ENCODE measurements around the gene LRMDA. TPM values are rescaled to one million over a fixed set of nuclear protein-coding genes. Genes with fewer than 3 reads are reported as not detected.

The LRMDA gene
- total RNA-seq, 1 experiment from 2014 or later, result not detected

- DNase-seq (ENCODE audit: low spot score), result no peak
These were observed 684.2 kb downstream of the LRMDA start for GRCh38 chr10:76115471-76116155.

- no peak for DNase-seq (ENCODE audit: low spot score)
These were observed 685.1 kb downstream of the LRMDA start for GRCh38 chr10:76116523-76116922.

DNA sequence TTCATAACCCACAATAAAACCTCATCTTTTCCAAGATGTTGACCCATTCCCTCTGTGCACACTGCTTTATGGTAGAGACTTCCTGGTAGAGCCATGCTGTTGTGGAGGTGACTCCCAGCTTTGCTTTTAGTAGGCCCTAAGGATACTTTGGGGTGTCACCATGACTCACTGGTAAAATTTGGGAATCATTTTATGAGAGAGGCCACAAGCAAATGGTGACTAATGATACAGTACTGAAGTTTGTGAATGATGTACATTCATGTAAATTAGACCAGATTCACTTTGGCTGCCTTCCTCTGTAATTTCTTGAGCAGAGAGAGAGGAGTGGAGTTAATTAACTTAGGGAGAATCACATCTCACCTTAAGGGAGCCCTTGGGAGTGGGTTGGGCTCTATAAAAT lies 686.5 kb downstream of the LRMDA start:
- no peak for DNase-seq (ENCODE audit: low spot score)

DNA sequence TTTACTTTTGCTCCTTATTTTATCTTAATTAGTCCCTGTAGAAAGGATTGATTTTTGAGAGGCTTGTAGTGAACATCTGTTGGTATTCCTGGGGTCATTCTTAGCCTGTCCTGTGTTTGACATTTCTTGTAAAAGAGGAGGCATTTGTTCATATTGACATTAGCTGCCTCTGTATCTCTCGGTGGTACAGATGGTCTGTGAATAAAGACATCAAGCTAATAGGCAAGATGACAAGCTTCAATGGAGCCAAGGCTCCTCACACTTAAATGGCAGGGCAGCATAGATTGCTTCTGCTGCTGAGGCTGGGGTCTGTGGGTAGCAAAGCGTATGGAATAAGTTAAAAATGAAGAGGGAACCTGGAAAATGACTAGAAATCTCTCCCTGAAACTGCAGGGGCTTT lies 687.6 kb downstream of the LRMDA start:
- DNase-seq (ENCODE audit: low spot score), result no peak

- no peak for DNase-seq (ENCODE audit: low spot score)
These were observed 688.1 kb downstream of the LRMDA start for GRCh38 chr10:76119515-76119914.

DNA sequence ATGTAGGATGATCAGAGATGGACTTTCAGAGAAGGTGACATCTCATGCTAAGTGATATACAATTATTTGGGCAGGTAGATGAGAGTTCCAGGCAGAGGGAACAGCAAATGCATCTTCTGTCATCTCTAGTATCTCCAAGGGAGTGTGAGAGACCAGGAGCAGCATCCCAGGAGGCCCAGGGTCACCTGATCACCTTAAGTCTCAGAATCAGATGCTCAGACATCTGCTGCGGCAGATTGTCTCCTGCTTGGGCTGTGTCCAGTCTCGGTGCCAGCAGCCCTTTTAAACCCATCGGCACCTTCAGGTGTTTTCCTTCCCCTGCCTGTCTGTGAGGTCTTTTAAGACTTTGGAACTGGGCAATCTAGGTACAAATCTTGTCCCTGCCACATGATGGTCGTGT lies 690.6 kb downstream of the LRMDA start:
- no peak for DNase-seq (ENCODE audit: low spot score)

GRCh38 chr10:76124280-76124679 lies 692.9 kb downstream of the LRMDA start:
- DNase-seq (ENCODE audit: low spot score), result no peak

DNA sequence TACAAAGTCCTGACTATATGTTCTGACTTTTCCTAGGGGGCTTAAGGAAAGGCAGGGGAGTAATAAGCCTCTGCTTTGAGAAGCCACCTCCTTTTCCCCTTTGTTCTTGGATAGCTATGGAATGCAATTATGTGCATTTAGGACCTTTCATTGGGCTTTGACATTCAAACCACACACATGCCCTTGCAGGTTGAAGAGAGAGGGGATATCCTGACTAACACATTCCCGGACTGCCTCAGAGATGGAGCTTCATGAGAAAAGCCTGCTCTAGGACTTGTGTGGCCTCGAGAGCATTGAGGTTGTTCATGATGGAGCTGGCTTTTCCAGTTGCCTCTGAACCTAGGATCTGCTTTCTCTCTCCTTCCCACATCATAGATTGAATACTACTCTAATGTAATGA lies 694.5 kb downstream of the LRMDA start:
- DNase-seq (ENCODE audit: low spot score), result no peak

DNA sequence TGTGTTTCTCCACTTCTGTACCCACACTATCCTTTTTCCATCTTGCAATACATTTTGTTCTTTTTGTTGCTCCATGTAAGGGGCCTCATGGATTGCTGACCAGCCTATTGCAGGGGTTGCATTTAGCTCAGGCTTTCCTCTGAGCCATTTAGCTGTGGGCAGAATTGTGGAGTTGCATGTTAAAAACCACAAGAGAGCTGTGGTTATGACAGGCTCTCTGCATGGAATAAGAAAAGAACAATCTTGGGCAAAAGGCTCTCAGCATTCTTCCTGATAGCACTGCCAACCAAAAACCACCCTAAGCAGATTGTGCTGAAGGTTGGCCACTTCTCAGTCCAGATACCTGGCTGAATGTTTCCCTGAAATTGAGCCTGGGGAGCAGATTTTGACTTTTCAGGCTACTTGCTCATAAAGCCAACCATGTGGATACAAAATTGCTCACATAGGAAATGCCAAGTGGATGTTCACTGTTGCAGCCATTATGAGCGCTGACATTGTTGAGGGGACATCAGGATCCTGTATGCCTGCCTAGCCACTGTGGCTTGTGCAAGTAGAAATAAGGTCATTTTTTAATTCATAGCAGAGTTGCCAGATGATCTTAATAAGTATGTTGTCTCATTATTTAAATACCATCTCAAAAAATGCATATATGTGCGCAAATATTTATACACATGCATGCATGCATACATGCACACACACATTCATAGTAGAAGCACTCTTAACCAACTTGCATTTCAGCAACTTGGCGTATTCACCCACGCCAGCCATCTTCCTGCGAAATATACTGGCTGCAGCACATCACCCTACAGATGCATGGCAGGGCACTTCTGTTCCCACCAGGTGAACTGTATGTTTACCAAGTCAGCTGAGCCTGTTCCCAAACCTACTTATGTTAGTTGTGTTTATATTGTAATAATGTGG lies 695.4 kb downstream of the LRMDA start:
- no peak for DNase-seq (ENCODE audit: low spot score)

DNA sequence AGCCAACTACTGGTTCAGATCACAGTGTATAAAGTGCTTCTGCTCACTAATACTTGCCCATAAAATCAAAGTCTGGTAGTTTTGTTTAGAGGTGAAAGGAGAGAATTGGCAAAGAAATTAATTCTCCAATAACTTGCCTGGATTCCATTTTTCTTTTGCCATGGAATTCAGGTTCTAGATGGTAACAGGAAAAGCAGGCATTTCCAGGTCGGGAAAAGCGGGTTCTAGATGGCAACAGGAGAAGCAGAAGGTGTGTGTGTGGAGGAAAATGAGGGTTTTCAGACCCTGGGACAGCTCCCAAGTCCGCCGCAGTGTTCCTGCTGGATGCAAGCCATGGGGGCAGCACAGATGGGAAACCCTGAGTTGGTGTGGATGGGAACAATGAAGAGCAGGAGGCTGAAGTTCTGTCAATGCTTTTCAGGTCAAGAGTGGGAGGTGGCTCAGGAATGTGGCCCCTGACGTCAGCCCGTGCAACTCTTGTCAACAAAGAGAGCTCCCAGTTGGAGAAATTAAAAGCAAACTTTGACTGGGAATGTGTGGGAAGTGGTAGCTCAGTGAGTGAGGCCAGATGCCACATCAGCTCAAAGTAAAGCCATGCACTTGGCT lies 696.7 kb downstream of the LRMDA start:
- DNase-seq (ENCODE audit: low spot score), result no peak

GRCh38 chr10:76129213-76129612 lies 697.8 kb downstream of the LRMDA start:
- no peak for DNase-seq (ENCODE audit: low spot score)

DNA sequence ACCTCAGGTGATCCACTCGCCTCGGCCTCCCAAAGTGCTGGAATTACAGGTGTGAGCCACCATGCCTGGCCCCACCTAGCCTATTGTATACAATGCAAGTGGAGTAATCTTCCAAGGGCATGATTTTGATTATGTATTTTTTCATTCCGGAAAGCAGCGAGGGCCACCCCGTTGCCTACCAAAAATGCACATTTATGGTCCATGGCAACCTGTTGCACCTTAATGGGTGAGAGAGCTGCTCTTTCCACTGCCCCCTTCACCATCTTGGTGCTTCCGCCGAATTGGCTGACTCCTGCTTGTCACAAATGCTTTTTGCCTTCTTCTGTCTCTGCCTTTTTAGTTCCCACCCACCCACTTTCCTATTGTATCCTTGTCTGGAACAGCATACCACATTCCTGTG lies 699.5 kb downstream of the LRMDA start:
- no peak for DNase-seq (ENCODE audit: low spot score)

GRCh38 chr10:76133597-76134255 lies 702.3 kb downstream of the LRMDA start:
- DNase-seq (ENCODE audit: low spot score), result no peak

DNA sequence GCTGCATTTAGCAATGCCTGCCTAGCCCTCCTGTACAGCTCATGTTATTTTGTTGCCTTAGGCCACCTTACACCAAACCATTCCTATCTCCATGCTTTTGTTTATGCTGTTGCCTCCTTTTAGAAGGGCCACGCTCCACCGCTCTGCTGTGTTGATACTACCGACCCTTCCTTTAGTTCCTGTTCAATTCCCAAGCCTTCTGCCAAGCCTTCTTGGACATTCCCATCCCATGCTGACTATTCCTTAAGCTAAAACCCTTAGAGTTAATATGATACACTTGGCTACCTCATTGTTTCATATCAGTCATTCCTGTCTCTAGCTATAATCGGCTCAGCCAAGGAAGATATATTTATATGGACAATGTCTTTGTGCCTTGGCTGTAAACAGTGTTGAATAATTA lies 705.5 kb downstream of the LRMDA start:
- no peak for DNase-seq (ENCODE audit: low spot score)

- DNase-seq (ENCODE audit: low spot score), result no peak
These were observed 706.9 kb downstream of the LRMDA start for GRCh38 chr10:76138286-76138685.

GRCh38 chr10:76138906-76139305 lies 707.5 kb downstream of the LRMDA start:
- DNase-seq (ENCODE audit: low spot score), result no peak

DNA sequence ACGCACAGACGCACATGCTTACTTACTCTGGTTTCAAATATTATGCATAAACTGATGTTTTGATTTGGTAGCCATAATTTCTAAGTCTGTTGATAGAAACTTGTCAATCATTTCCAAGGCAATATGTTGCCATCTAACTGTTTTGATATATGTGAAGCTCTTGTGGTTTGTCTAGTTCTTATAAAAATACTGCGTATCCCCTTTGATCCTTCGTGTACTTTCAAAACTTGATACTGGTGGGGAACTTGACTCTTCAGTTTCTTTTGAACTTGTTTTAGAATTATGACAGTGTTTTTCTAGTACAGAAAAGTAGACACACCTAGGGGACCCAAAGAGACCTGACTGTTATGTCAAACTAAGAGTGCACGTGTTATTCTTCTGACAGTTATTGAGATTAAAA lies 708.0 kb downstream of the LRMDA start:
- no peak for DNase-seq (ENCODE audit: low spot score)

DNA sequence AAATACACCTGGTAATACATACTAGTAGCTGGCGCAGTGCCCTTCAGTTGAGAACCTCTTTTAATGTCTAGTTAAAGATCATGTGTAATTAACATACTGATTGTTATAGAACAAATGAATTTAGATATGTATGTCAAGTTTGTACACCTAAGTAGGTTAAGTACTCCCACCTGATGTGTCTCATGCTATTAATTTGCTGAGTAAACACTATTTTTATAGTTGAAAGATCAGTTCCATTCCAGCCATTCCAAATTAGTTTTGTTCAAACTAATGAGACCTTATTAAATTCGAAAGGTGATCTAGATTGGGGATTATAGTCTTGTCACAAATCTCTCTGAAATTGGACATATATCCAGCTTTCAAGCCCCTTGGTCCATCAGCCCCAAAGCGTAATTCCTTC lies 710.0 kb downstream of the LRMDA start:
- DNase-seq (ENCODE audit: low spot score), result no peak

DNA sequence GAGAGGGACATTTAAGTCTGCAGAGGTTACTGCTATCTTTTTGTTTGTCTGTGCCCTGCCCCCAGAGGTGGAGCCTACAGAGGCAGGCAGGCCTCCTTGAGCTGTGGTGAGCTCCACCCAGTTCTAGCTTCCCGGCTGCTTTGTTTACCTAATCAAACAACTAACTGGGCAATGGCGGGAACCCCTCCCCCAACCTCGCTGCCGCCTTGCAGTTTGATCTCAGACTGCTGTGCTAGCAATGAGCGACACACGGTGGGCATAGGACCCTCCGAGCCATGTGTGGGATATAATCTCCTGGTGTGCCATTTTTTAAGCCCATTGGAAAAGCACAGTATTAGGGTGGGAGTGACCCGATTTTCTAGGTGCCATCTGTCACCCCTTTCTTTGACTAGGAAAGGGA lies 716.8 kb downstream of the LRMDA start:
- peak; percentile 1 for DNase-seq (ENCODE audit: low spot score)

GRCh38 chr10:76149182-76149581 lies 717.8 kb downstream of the LRMDA start:
- DNase-seq (ENCODE audit: low spot score), result no peak

GRCh38 chr10:76149602-76150138 lies 718.2 kb downstream of the LRMDA start:
- DNase-seq (ENCODE audit: low spot score), result no peak

Measured in HT-29 (cell line).